Measurements from ENCODE around the gene SKAP1. TPM values are rescaled to one million over a fixed set of nuclear protein-coding genes. Genes with fewer than 3 reads are reported as not detected.
"Not testable (repeated sequence)": the region's sequence is repeated elsewhere in the genome, so short reads cannot be mapped to it uniquely, and the experiment has no call there.

The SKAP1 gene
- polyA plus RNA-seq, 3 donors: 0.13 to 1.0 (median 0.52) TPM

DNA sequence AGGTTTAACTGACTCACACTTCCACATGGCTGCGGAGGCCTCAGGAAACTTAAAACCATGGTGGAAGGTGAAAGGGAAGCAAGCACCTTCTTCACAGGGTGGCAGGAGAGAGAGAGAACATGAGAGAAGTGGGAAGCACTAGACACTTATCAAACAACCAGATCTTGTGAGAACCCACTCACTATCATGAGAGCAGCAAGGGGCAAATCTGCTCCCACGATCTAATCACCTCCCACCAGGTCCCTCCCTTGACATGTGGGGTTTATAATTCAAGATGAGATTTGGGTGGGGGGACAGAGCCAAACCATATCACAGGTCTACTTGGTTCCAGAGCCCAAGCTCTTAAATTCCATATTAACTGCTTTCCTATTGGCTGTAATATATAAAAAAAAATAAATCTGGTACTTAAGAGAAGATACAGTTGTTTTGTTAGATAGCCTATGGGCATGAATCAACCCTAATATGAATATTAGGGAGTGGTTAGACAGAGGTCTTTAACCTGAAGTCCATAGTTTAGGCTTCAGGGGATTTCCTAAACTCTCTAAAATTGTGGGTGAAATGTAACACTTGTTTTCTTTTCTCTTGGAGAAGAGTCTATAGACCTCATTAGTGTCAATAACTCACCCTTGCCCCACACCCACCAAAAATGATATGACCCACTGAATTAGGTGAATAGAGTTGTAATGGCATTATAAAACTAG lies 56.7 kb downstream of the SKAP1 start:
- DNase-seq: no peak
- Histone ChIP-seq H2AFZ (ENCODE audit: insufficient read depth, low read depth, low read length, poor library complexity, severe bottlenecking) (no peak overlapping the region), H3K27me3 (ENCODE audit: control insufficient read depth in 2 of 2, insufficient read depth in 2 of 2, low read length in 2 of 2) (peaks cover 10 to 24% of the 10 kb centered on the region in 2 donors), H3K79me2 (ENCODE audit: insufficient read depth, low read length) (no peaks in the 10 kb centered on the region), H3K9ac (ENCODE audit: insufficient read depth, low read length, poor library complexity, severe bottlenecking) (no peak overlapping the region), H3K4me2 (replicated peaks; ENCODE audit: extremely low read depth, low read length, poor library complexity, severe bottlenecking) (no peak overlapping the region), H3K27ac (ENCODE audit: low read depth in 1 of 2, low read length in 2 of 2) (no peak overlapping the region), H3K9me3 (replicated peaks in 1 of 2; ENCODE audit: control insufficient read depth in 1 of 2, insufficient read depth in 1 of 2, low read length in 2 of 2) (no peaks in the 10 kb centered on the region), H4K20me1 (ENCODE audit: insufficient read depth, low read length) (no peaks in the 10 kb centered on the region), H3K4me1 (ENCODE audit: control insufficient read depth in 1 of 2, insufficient read depth in 2 of 2, low read length in 2 of 2) (no peaks in the 10 kb centered on the region), H3K4me3 (replicated peaks in 1 of 3; ENCODE audit: low read depth in 2 of 3, low read length in 3 of 3) (no peak overlapping the region), H3K36me3 (replicated peaks in 1 of 2; ENCODE audit: control insufficient read depth in 1 of 2, insufficient read depth in 2 of 2, low read length in 2 of 2) (no peaks in the 10 kb centered on the region)
- TF ChIP-seq, protein P1, sequence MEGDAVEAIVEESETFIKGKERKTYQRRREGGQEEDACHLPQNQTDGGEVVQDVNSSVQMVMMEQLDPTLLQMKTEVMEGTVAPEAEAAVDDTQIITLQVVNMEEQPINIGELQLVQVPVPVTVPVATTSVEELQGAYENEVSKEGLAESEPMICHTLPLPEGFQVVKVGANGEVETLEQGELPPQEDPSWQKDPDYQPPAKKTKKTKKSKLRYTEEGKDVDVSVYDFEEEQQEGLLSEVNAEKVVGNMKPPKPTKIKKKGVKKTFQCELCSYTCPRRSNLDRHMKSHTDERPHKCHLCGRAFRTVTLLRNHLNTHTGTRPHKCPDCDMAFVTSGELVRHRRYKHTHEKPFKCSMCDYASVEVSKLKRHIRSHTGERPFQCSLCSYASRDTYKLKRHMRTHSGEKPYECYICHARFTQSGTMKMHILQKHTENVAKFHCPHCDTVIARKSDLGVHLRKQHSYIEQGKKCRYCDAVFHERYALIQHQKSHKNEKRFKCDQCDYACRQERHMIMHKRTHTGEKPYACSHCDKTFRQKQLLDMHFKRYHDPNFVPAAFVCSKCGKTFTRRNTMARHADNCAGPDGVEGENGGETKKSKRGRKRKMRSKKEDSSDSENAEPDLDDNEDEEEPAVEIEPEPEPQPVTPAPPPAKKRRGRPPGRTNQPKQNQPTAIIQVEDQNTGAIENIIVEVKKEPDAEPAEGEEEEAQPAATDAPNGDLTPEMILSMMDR (IDR thresholded peaks at IDR 0.05): no peak
- H3K36me3 Mint-ChIP-seq: no peaks in the 10 kb centered on the region
- H3K9me3 Mint-ChIP-seq: no peaks in the 10 kb centered on the region
- no CpG with 5 or more reads among the region's 2 CpGs for WGBS (ENCODE audit: insufficient coverage)
- no peak overlapping the region for H3K4me3 Mint-ChIP-seq
- no peaks in the 10 kb centered on the region for H3K4me1 Mint-ChIP-seq
- peaks cover 3 to 31% (median 3%) of the 10 kb centered on the region in 3 donors for H3K27me3 Mint-ChIP-seq (ENCODE audit: low read depth in 3 of 3)
- no peak overlapping the region for H3K27ac Mint-ChIP-seq
- intact Hi-C loops (cut with micrococcal nuclease): no loop called here

DNA sequence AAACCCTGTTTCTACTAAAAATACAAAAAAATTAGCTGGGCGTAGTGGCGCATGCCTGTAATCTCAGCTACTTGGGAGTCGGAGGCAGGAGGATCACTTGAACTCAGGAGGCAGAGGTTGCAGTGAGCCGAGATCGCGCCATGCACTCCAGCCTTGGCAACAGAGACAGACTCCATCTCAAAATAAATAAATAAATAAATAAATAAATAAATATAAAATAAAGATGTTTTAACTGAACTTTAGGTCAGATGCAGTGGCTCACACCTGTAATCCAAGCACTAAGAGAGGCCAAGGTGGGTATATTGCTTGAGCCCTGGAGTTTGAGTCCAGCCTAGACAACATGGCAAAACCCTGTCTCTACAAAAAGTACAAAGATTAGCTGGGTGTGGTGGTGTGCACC lies 61.0 kb downstream of the SKAP1 start:
- DNase-seq; H3K79me2 ChIP-seq (ENCODE audit: insufficient read depth, low read length); H3K9me3 Mint-ChIP-seq; H3K4me3 Mint-ChIP-seq; H3K27ac Mint-ChIP-seq; H4K20me1 ChIP-seq (ENCODE audit: insufficient read depth, low read length); H3K4me1 Mint-ChIP-seq; H3K9ac ChIP-seq (ENCODE audit: insufficient read depth, low read length, poor library complexity, severe bottlenecking); H3K9me3 ChIP-seq (replicated peaks in 1 of 2; ENCODE audit: control insufficient read depth in 1 of 2, insufficient read depth in 1 of 2, low read length in 2 of 2); intact Hi-C loops (cut with micrococcal nuclease); H3K4me1 ChIP-seq (ENCODE audit: control insufficient read depth in 1 of 2, insufficient read depth in 2 of 2, low read length in 2 of 2); H3K4me3 ChIP-seq (replicated peaks in 1 of 3; ENCODE audit: low read depth in 2 of 3, low read length in 3 of 3); H3K27ac ChIP-seq (ENCODE audit: low read depth in 1 of 2, low read length in 2 of 2); H2AFZ ChIP-seq (ENCODE audit: insufficient read depth, low read depth, low read length, poor library complexity, severe bottlenecking); H3K36me3 Mint-ChIP-seq; H3K4me2 ChIP-seq (replicated peaks; ENCODE audit: extremely low read depth, low read length, poor library complexity, severe bottlenecking); H3K36me3 ChIP-seq (replicated peaks in 1 of 2; ENCODE audit: control insufficient read depth in 1 of 2, insufficient read depth in 2 of 2, low read length in 2 of 2): not testable (repeated sequence)
- H3K27me3 Mint-ChIP-seq (ENCODE audit: low read depth in 3 of 3): peaks cover 17 to 48% (median 18%) of the 10 kb centered on the region in 3 donors
- peaks cover 2 to 14% of the 10 kb centered on the region in 2 donors for H3K27me3 ChIP-seq (ENCODE audit: control insufficient read depth in 2 of 2, insufficient read depth in 2 of 2, low read length in 2 of 2)
- 96% methylated on average over 3 of the region's 6 CpGs for WGBS (ENCODE audit: insufficient coverage)
